B cell (primary cell): ENCODE measurements around the gene PRR35. TPM values are rescaled to one million over a fixed set of nuclear protein-coding genes. Genes with fewer than 3 reads are reported as not detected.

Source experiments
- ATAC-seq: fragments of 200-7000 bp; cut with Tn5 transposase; one replicate; pipeline ENCODE4 v1.10.0; 2021; ENCODE audit warnings: low read depth, mild to moderate bottlenecking, moderate number of reproducible peaks, moderate library complexity
- CTCF ChIA-PET: fragments of 350-600 bp; sonication (Branson Sonifier 250); formaldehyde crosslinking; loops from one replicate; lab custom pipeline; 2021; ENCODE audit warnings: antibody characterized with exemption, inconsistent platforms; lab: Charles Lee
- POLR2A ChIA-PET: fragments of 350-600 bp; sonication (Branson Sonifier 250); formaldehyde crosslinking; loops from one replicate; lab custom pipeline; 2021; ENCODE audit warnings: antibody characterized with exemption; lab: Charles Lee
- DNase-seq: peaks from one replicate; pipeline ENCODE4 v3.0.0; 2013
- H2AFZ ChIP-seq: 2 replicates; pipeline ENCODE4 v1.6.1; 2012; ENCODE audit warnings: mild to moderate bottlenecking, low read depth, low read length; ENCODE audit not compliant: insufficient read depth, poor library complexity, severe bottlenecking
- H3K27ac ChIP-seq, 2 donors: 1 replicate in 1 of 2; 2 replicates in 1 of 2; pipeline ENCODE4 v1.5.1; 2012 to 2013; ENCODE audit warnings: low read length in 2 of 2, mild to moderate bottlenecking in 2 of 2, moderate library complexity in 1 of 2
- H3K27me3 ChIP-seq, 4 experiments: fragments of 200-600 bp in 1 of 4; sonication (generic) in 1 of 4; replicated peaks in 1 of 4; 1 replicate in 2 of 4; 2 replicates in 2 of 4; pipeline versions ENCODE4 v1.6.1 to v1.7.0; 2013 to 2016; ENCODE audit warnings: low read length in 3 of 4, mild to moderate bottlenecking in 2 of 4, mixed read lengths in 1 of 4, moderate library complexity in 1 of 4; ENCODE audit not compliant: insufficient read depth in 4 of 4, control insufficient read depth in 3 of 4; ENCODE audit errors: control extremely low read depth in 1 of 4
- H3K36me3 ChIP-seq, 2 experiments: replicated peaks in 1 of 2; 1 replicate in 1 of 2; 2 replicates in 1 of 2; pipeline versions ENCODE4 v1.6.1 to v1.7.1; 2013; ENCODE audit warnings: low read length in 1 of 2; ENCODE audit not compliant: insufficient read depth in 2 of 2, control insufficient read depth in 1 of 2; ENCODE audit errors: control extremely low read depth in 1 of 2, extremely low read depth in 1 of 2
- H3K4me1 ChIP-seq, 2 donors: fragments of 200-600 bp in 1 of 2; sonication (generic) in 1 of 2; 1 replicate in 1 of 2; 2 replicates in 1 of 2; pipeline versions ENCODE4 v1.5.1 to v1.6.1; 2013 to 2017; ENCODE audit warnings: low read length in 2 of 2; ENCODE audit not compliant: control insufficient read depth in 2 of 2, insufficient read depth in 2 of 2
- H3K4me2 ChIP-seq: replicated peaks from 2 replicates; pipeline ENCODE3; 2012; ENCODE audit warnings: mild to moderate bottlenecking, low read depth, low read length; ENCODE audit not compliant: poor library complexity, severe bottlenecking
- H3K4me3 ChIP-seq, 5 experiments: fragments of 200-600 bp in 1 of 5; sonication (generic) in 1 of 5; 1 replicate in 3 of 5; 2 replicates in 2 of 5; pipeline versions ENCODE4 v1.5.1 to v1.7.0; 2011 to 2016; ENCODE audit warnings: low read length in 4 of 5, mild to moderate bottlenecking in 4 of 5, low read depth in 2 of 5, control low read depth in 1 of 5, moderate library complexity in 1 of 5; ENCODE audit not compliant: insufficient read depth in 1 of 5; ENCODE audit errors: control extremely low read depth in 1 of 5, extremely low read depth in 1 of 5
- H3K79me2 ChIP-seq: fragments of 200-600 bp; sonication (generic); one replicate; pipeline ENCODE4 v1.6.0; 2016; ENCODE audit warnings: low read length; ENCODE audit not compliant: control insufficient read depth, insufficient read depth
- H3K9ac ChIP-seq: fragments of 200-600 bp; sonication (generic); 2 replicates; pipeline ENCODE4 v1.6.1; 2017; ENCODE audit warnings: mild to moderate bottlenecking, low read length, moderate library complexity
- H3K9me3 ChIP-seq, 3 donors: one replicate each; pipeline versions ENCODE4 v1.6.1 to v1.7.1; 2013; ENCODE audit warnings: low read length in 2 of 3; ENCODE audit not compliant: control insufficient read depth in 2 of 3, insufficient read depth in 1 of 3; ENCODE audit errors: control extremely low read depth in 1 of 3
- H4K20me1 ChIP-seq: 2 replicates; pipeline ENCODE4 v1.6.0; 2012; ENCODE audit warnings: mild to moderate bottlenecking, low read length; ENCODE audit not compliant: insufficient read depth, control insufficient read depth, poor library complexity, severe bottlenecking
- H3K27ac Mint-ChIP-seq: one replicate; pipeline ENCODE4 v1.8.0; 2021; ENCODE audit warnings: mixed read lengths
- H3K27me3 Mint-ChIP-seq: one replicate; pipeline ENCODE4 v1.8.0; 2021; ENCODE audit warnings: mixed read lengths
- H3K4me1 Mint-ChIP-seq: one replicate; pipeline ENCODE4 v1.8.0; 2021; ENCODE audit warnings: mixed read lengths
- H3K4me3 Mint-ChIP-seq: one replicate; pipeline ENCODE4 v1.8.0; 2021; ENCODE audit warnings: mixed read lengths
- H3K9me3 Mint-ChIP-seq: one replicate; pipeline ENCODE4 v1.8.0; 2022; ENCODE audit warnings: mixed read lengths; ENCODE audit not compliant: insufficient read depth
- EZH2 ChIP-seq: IDR thresholded peaks from 2 replicates; pipeline ENCODE4 v1.6.1; 2012; ENCODE audit warnings: borderline replicate concordance, low read depth, mild to moderate bottlenecking, moderate library complexity, low read length; ENCODE audit not compliant: insufficient read depth, poor library complexity, severe bottlenecking
- WGBS: methylation state at CpG from one replicate; pipeline ENCODE4 v1.1.5; 2013; ENCODE audit warnings: missing lambda C conversion rate; ENCODE audit not compliant: insufficient coverage; 5-methylcytosine and 5-hydroxymethylcytosine counted together
- intact Hi-C: fragments of 100-400 bp; cut with micrococcal nuclease; formaldehyde crosslinking; loops from one replicate; pipeline ENCODE4 v1.10.0; 2022
- polyA plus RNA-seq: library from polyadenylated mRNA; depleted of rRNA; stranded (reverse); fragments of >200 nt; gene quantifications from 2 replicates; pipeline ENCODE4 v1.2.3, GENCODE V29; 2012
- total RNA-seq, 2 donors: library from RNA; stranded (reverse); fragments of 120-200 nt in 1 of 2; gene quantifications; 1 replicate in 1 of 2; 2 replicates in 1 of 2; pipeline versions ENCODE4 v1.2.3 to v1.2.4, GENCODE V29; 2013 to 2022
- TF ChIP-seq, protein P1 (sequence below): fragments of 200-600 bp; IDR thresholded peaks from one replicate; pipeline ENCODE4 v1.8.0; 2022; ENCODE audit warnings: antibody characterized with exemption, mild to moderate bottlenecking

Gene PRR35
- total and polyA plus RNA-seq, 2 donors (not counting 1 experiment from before 2014, with no cell fraction given), result not detected

DNA sequence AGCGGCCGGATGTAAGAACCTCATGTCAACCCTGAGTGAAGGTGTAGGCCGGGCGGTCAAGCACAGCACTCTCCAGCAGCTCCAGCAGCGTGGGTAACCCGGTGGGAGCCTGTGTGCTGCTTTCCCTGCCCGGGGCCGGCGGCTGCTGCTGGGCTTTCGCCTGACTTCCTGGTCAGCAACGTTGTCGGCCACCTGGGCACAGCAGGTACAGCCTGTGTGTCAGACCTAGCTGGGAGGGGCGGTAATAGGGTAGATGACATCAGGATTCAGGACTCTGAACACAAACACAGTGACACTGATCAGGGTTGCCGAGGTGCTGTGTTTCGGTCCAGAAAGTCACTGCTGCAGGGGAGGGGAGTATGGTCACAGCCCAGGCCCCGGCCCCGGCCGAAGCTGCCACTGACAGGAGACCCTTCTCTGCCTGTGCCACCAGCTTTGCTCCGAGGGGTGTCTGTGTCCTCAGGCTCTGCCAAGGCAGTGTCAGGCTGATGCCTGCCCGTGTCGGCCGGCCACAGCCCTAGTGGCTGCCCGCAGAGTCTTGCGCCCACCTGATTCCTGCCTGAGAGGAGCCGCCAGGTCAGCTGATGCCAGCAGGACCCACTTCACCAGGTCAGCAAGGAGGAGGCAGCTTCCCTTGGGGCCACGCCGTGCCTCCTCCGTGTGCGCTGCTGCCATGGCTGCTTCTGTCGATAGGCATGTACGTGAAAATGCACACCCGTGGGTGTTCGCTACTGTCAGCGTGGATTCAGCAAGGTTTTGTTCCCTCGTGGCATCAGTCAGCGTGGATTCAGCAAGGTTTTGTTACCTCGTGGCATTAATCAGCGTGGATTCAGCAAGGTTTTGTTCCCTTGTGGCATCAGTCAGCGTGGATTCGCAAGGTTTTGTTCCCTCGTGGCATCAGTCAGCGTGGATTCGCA lies 38.9 kb downstream of the PRR35 start:
- intact Hi-C loops, result no loop called here
- Mint-ChIP-seq H3K4me1 (peaks cover 6% of the 10 kb centered on the region), H3K27me3 (no peaks in the 10 kb centered on the region), H3K27ac (no peak overlapping the region), H3K4me3 (no peak overlapping the region), H3K9me3 (no peaks in the 10 kb centered on the region)
- Histone ChIP-seq H3K79me2 (peaks cover 68% of the 10 kb centered on the region), H3K36me3 (peaks cover 0 to 13% of the 10 kb centered on the region in 2 experiments), H3K27ac (no peak overlapping the region), H4K20me1 (peaks cover 30% of the 10 kb centered on the region), H2AFZ (no peak overlapping the region), H3K27me3 (no peaks in the 10 kb centered on the region), H3K4me3 (no peak overlapping the region), H3K4me2 (no peak overlapping the region), H3K4me1 (no peaks in the 10 kb centered on the region), H3K9ac (no peak overlapping the region), H3K9me3 (peaks cover 0 to 7% (median 0%) of the 10 kb centered on the region in 3 donors)
- no peak for ATAC-seq
- WGBS, result over 99% methylated on average over 37 of the region's 43 CpGs
- ChIA-PET CTCF (no interaction called here), POLR2A (no interaction called here)
- no peak for TF ChIP-seq EZH2
- TF ChIP-seq, protein P1, sequence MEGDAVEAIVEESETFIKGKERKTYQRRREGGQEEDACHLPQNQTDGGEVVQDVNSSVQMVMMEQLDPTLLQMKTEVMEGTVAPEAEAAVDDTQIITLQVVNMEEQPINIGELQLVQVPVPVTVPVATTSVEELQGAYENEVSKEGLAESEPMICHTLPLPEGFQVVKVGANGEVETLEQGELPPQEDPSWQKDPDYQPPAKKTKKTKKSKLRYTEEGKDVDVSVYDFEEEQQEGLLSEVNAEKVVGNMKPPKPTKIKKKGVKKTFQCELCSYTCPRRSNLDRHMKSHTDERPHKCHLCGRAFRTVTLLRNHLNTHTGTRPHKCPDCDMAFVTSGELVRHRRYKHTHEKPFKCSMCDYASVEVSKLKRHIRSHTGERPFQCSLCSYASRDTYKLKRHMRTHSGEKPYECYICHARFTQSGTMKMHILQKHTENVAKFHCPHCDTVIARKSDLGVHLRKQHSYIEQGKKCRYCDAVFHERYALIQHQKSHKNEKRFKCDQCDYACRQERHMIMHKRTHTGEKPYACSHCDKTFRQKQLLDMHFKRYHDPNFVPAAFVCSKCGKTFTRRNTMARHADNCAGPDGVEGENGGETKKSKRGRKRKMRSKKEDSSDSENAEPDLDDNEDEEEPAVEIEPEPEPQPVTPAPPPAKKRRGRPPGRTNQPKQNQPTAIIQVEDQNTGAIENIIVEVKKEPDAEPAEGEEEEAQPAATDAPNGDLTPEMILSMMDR, result no peak
- DNase-seq, result no peak

- no peak for TF ChIP-seq EZH2
- TF ChIP-seq, protein P1, result no peak
- Histone ChIP-seq H3K4me3 (no peak overlapping the region), H3K79me2 (peaks cover 69% of the 10 kb centered on the region), H3K36me3 (peaks cover 0 to 13% of the 10 kb centered on the region in 2 experiments), H3K4me2 (no peak overlapping the region), H4K20me1 (peaks cover 17% of the 10 kb centered on the region), H3K9me3 (peaks cover 0 to 17% (median 5%) of the 10 kb centered on the region in 3 donors), H3K9ac (no peak overlapping the region), H2AFZ (no peak overlapping the region), H3K27ac (no peak overlapping the region), H3K4me1 (no peaks in the 10 kb centered on the region), H3K27me3 (no peaks in the 10 kb centered on the region)
- ATAC-seq (no peak), DNase-seq (no peak)
- WGBS, result 20% methylated on average over 2 of the region's 7 CpGs
- Mint-ChIP-seq H3K27me3 (no peaks in the 10 kb centered on the region), H3K9me3 (no peaks in the 10 kb centered on the region), H3K4me3 (no peak overlapping the region), H3K27ac (no peak overlapping the region), H3K4me1 (peaks cover 2% of the 10 kb centered on the region)
- CTCF ChIA-PET, result interaction anchor here (1.7 to 1.8 kb wide), 2 partner anchors 9 to 22 kb away, joined by 4 to 5 read pairs; no protein-coding TSS in a partner anchor
- intact Hi-C loops, result no loop called here
- POLR2A ChIA-PET, result no interaction called here
Measured at GRCh38 chr16:600781-601180, 40.6 kb downstream of the PRR35 start.
